Keratinocyte (primary cell): ENCODE data around the gene DEFB108B.
"Not testable (repeated sequence)": the region's sequence is repeated elsewhere in the genome, so short reads cannot be mapped to it uniquely, and the experiment has no call there.

ENCODE experiments used
- EZH2 ChIP-seq: IDR thresholded peaks from one replicate; pipeline ENCODE4 v1.6.1; 2012; ENCODE audit warnings: inconsistent platforms, mild to moderate bottlenecking, low read length, moderate library complexity
- TF ChIP-seq, protein P1 (sequence below), 3 experiments: IDR thresholded peaks in 1 of 3; conservative IDR thresholded peaks in 1 of 3; optimal IDR thresholded peaks in 1 of 3; 2 replicates in 2 of 3; 3 replicates in 1 of 3; pipeline versions ENCODE3 to v1.5.1; 2011; ENCODE audit warnings: low read length in 3 of 3, mild to moderate bottlenecking in 3 of 3, moderate library complexity in 2 of 3, control low read depth in 1 of 3, inconsistent platforms in 1 of 3; ENCODE audit not compliant: insufficient read depth in 2 of 3; ENCODE audit errors: extremely low read depth in 1 of 3

DNA sequence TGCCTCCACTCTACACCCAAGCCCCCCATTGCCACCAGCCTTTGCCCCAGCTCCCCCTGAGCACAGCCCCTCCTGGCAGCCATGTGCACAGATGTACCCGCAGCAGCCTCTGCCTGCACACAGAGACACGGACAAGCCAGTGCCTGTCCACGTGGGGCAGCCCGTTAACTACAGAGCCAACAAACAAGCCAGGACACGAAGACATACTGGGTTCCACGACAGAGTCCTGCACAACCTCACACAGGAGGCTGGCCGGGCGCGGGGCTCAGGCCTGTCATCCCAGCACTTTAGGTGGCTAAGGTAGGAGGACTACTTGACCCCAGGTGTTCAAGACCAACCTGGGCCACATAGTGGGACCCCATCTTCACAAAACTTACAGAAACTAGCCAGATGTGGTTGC is 36.2 kb upstream of the DEFB108B start:
- TF ChIP-seq, protein P1, sequence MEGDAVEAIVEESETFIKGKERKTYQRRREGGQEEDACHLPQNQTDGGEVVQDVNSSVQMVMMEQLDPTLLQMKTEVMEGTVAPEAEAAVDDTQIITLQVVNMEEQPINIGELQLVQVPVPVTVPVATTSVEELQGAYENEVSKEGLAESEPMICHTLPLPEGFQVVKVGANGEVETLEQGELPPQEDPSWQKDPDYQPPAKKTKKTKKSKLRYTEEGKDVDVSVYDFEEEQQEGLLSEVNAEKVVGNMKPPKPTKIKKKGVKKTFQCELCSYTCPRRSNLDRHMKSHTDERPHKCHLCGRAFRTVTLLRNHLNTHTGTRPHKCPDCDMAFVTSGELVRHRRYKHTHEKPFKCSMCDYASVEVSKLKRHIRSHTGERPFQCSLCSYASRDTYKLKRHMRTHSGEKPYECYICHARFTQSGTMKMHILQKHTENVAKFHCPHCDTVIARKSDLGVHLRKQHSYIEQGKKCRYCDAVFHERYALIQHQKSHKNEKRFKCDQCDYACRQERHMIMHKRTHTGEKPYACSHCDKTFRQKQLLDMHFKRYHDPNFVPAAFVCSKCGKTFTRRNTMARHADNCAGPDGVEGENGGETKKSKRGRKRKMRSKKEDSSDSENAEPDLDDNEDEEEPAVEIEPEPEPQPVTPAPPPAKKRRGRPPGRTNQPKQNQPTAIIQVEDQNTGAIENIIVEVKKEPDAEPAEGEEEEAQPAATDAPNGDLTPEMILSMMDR (optimal IDR thresholded peaks at IDR 0.05 in 1 of 3, IDR thresholded peaks at IDR 0.05 in 1 of 3, conservative IDR thresholded peaks at IDR 0.05 in 1 of 3; ENCODE audit: extremely low read depth in 1 of 3, insufficient read depth in 2 of 3, low read length in 3 of 3): not testable (repeated sequence)
- not testable (repeated sequence) for TF ChIP-seq EZH2
